MM.1S (cell line): ENCODE results near the gene SERPINF2.

Experiments
- DNase-seq: peaks from one replicate; pipeline ENCODE4 v3.0.0-alpha.2; 2015
- H2AFZ ChIP-seq: fragments of 300-600 bp; sonication (generic); 2 replicates; pipeline ENCODE4 v1.6.0; 2016; ENCODE audit warnings: antibody characterized with exemption, low read length
- H3F3A ChIP-seq: fragments of 300-600 bp; sonication (generic); 2 replicates; pipeline ENCODE4 v1.6.1; 2016; ENCODE audit warnings: mild to moderate bottlenecking, antibody characterized with exemption, low read length, moderate library complexity, mixed read lengths; ENCODE audit not compliant: insufficient read depth
- H3K27ac ChIP-seq: fragments of 300-600 bp; sonication (generic); 2 replicates; pipeline ENCODE4 v1.5.1; 2016; ENCODE audit warnings: mild to moderate bottlenecking, low read length
- H3K27me3 ChIP-seq: fragments of 300-600 bp; sonication (generic); replicated peaks from 2 replicates; pipeline ENCODE4 v1.6.0; 2016; ENCODE audit warnings: low read length; ENCODE audit not compliant: insufficient read depth
- H3K36me3 ChIP-seq: fragments of 300-600 bp; sonication (generic); replicated peaks from 2 replicates; pipeline ENCODE4 v1.6.1; 2016; ENCODE audit warnings: mild to moderate bottlenecking, low read length, mixed read lengths; ENCODE audit not compliant: insufficient read depth
- H3K4me1 ChIP-seq: fragments of 300-600 bp; sonication (generic); 2 replicates; pipeline ENCODE4 v1.6.1; 2016; ENCODE audit warnings: low read length, mixed read lengths
- H3K4me2 ChIP-seq: fragments of 300-600 bp; sonication (generic); 2 replicates; pipeline ENCODE4 v1.6.0; 2016; ENCODE audit warnings: low read depth, low read length
- H3K4me3 ChIP-seq: fragments of 300-600 bp; sonication (generic); 2 replicates; pipeline ENCODE4 v1.5.1; 2016; ENCODE audit warnings: low read length, mixed read lengths
- H3K79me2 ChIP-seq: fragments of 300-600 bp; sonication (generic); 2 replicates; pipeline ENCODE4 v1.6.1; 2016; ENCODE audit warnings: mixed run types, low read length, mixed read lengths
- H3K9ac ChIP-seq: fragments of 300-600 bp; sonication (generic); 2 replicates; pipeline ENCODE4 v1.6.1; 2016; ENCODE audit warnings: low read length, mixed read lengths
- H3K9me2 ChIP-seq: fragments of 300-600 bp; sonication (generic); replicated peaks from 2 replicates; pipeline ENCODE4 v1.6.1; 2016; ENCODE audit warnings: mild to moderate bottlenecking, low read length, mixed read lengths; ENCODE audit not compliant: insufficient read depth
- H3K9me3 ChIP-seq: fragments of 300-600 bp; sonication (generic); replicated peaks from 2 replicates; pipeline ENCODE4 v1.6.1; 2016; ENCODE audit warnings: mild to moderate bottlenecking, low read length, mixed read lengths; ENCODE audit not compliant: insufficient read depth
- H4K20me1 ChIP-seq: fragments of 300-600 bp; sonication (generic); 2 replicates; pipeline ENCODE4 v1.6.1; 2016; ENCODE audit warnings: mild to moderate bottlenecking, low read length, moderate library complexity, mixed read lengths; ENCODE audit not compliant: insufficient read depth
- CTCF ChIP-seq: fragments of 300-600 bp; sonication (generic); IDR thresholded peaks from 2 replicates; pipeline ENCODE4 v1.5.1; 2016; ENCODE audit warnings: antibody characterized with exemption, low read length, mixed read lengths
- EZH2 ChIP-seq: fragments of 300-600 bp; sonication (generic); optimal IDR thresholded peaks from 2 replicates; pipeline ENCODE3; 2017; ENCODE audit warnings: low read depth, mild to moderate bottlenecking, antibody characterized with exemption, low read length, mixed read lengths
- EZH2phosphoT487 ChIP-seq: fragments of 300-600 bp; sonication (generic); IDR thresholded peaks from 2 replicates; pipeline ENCODE4 v1.6.1; 2018; ENCODE audit warnings: antibody characterized with exemption, low read length

Gene SERPINF2

GRCh38 chr17:1735418-1735817 lies 7.3 kb upstream of the SERPINF2 start:
- Histone ChIP-seq H3K36me3 (no peaks in the 10 kb centered on the region), H3K9me3 (no peaks in the 10 kb centered on the region), H3K4me1 (no peaks in the 10 kb centered on the region), H3K9me2 (no peaks in the 10 kb centered on the region), H3K27ac (no peak overlapping the region), H3K9ac (no peak overlapping the region), H3K27me3 (no peaks in the 10 kb centered on the region), H3F3A (no peaks in the 10 kb centered on the region), H3K4me2 (no peak overlapping the region), H4K20me1 (no peaks in the 10 kb centered on the region), H2AFZ (no peak overlapping the region), H3K4me3 (no peak overlapping the region), H3K79me2 (no peaks in the 10 kb centered on the region)
- no peak for DNase-seq
- TF ChIP-seq CTCF (no peak), EZH2 (no peak), EZH2phosphoT487 (no peak)

DNA sequence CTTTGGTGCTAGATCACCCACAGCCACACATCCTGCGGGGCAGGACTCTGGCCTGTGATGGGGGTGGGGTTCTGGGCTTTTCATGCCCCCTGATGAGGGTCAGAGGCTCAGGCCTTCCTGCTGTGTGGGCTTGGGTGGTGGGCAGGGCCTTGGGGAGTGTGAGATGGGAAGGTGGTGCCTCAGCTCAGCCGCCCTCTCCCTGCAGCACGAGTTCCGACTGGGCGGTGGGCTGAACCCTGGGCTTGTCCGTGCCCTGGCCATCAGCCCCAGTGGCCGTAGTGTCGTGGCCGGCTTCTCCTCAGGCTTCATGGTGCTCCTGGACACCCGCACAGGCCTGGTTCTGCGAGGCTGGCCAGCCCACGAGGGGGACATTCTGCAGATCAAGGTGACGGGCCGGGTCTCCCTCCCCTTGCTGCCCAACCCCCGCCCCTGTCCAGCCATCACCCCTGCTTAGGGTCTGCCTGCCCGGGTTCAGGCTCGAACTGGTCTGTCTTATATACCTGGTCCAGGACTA lies 6.8 kb upstream of the SERPINF2 start:
- Histone ChIP-seq H3K4me3 (no peak overlapping the region), H3K9ac (no peak overlapping the region), H2AFZ (no peak overlapping the region), H3K27ac (no peak overlapping the region), H3K9me2 (no peaks in the 10 kb centered on the region), H3K79me2 (no peaks in the 10 kb centered on the region), H3F3A (no peaks in the 10 kb centered on the region), H3K4me1 (no peaks in the 10 kb centered on the region), H3K9me3 (no peaks in the 10 kb centered on the region), H4K20me1 (no peaks in the 10 kb centered on the region), H3K27me3 (no peaks in the 10 kb centered on the region), H3K4me2 (no peak overlapping the region), H3K36me3 (no peaks in the 10 kb centered on the region)
- DNase-seq, result no peak
- TF ChIP-seq EZH2phosphoT487, result no peak
- TF ChIP-seq CTCF, result no peak
- TF ChIP-seq EZH2, result no peak

DNA sequence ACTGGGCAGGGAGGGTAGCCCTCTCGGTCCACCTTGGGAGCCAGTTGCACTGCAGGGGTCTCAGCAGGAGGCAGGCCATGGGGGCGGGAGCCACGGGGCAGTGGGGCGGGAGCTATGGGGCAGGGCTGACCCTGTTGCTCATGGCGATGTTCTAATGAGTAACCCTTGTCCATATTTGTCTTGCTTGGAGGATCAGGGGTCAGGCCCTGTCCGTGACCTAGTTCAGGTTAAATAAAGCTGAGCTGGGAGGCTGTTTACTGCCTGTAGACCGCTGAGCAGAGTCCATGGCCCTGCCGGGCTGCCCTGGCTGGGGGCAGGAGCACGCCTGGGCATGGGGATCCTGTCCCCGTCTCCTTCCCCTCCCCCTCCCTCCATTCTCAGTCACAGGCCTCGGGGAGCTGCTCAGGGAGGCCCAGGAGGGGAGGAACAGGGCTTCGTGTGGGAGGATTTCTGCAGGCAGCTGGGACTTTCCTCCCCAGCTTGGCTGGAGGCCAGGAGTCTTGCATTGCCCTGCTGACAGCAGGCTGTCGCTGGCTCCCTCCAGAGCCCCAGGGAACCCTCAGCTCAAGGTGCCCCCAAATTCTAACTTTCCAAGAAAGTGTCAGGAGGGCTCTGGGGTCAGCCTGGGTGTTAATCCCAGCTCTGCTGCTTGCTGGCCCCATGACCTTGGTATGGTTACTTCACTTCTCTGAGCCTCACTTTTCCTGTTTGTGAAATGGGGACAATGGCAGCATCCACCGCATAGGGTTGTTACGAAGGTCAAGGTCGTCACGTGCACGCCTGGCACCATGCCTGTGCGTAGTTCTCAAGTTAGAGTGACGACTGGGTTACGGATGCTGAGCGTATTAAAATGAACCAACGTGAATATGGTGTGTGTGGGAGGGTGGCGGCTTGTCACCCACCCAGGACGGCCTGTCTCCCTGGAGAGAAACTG lies 6.1 kb upstream of the SERPINF2 start:
- Histone ChIP-seq H4K20me1 (no peaks in the 10 kb centered on the region), H3K79me2 (no peaks in the 10 kb centered on the region), H3K4me2 (no peak overlapping the region), H3K9me2 (no peaks in the 10 kb centered on the region), H3K27me3 (no peaks in the 10 kb centered on the region), H3K4me3 (no peak overlapping the region), H3K36me3 (no peaks in the 10 kb centered on the region), H3K27ac (no peak overlapping the region), H2AFZ (no peak overlapping the region), H3K9ac (no peak overlapping the region), H3K9me3 (no peaks in the 10 kb centered on the region), H3K4me1 (no peaks in the 10 kb centered on the region), H3F3A (no peaks in the 10 kb centered on the region)
- DNase-seq, result no peak
- TF ChIP-seq EZH2phosphoT487 (no peak), CTCF (no peak), EZH2 (no peak)
